K562 (cell line): ENCODE data around the gene KIAA0513. TPM values are rescaled to one million over a fixed set of nuclear protein-coding genes. Genes with fewer than 3 reads are reported as not detected.

Experiments used
- ATF1 ChIP-seq, 2 experiments: fragments of 450-650 bp in 1 of 2; IDR thresholded peaks; 2 replicates each; pipeline ENCODE4 v1.6.1; 2016; ENCODE audit warnings: missing compliant biosample characterization in 1 of 2, missing genetic modification characterization in 1 of 2
- CBX3 ChIP-seq, 2 experiments: IDR thresholded peaks; 1 replicate in 1 of 2; 2 replicates in 1 of 2; pipeline ENCODE4 v1.6.1; 2012; ENCODE audit warnings: inconsistent platforms in 2 of 2, low read length in 2 of 2, borderline replicate concordance in 1 of 2, control low read depth in 1 of 2
- CREM ChIP-seq: IDR thresholded peaks from 2 replicates; pipeline ENCODE4 v1.6.1; 2014; ENCODE audit warnings: antibody characterized with exemption, low read depth
- E4F1 ChIP-seq: fragments of 250-450 bp; sonication (Bioruptor Pico); IDR thresholded peaks from 2 replicates; pipeline ENCODE4 v1.5.0; 2021; ENCODE audit warnings: mild to moderate bottlenecking, borderline replicate concordance
- ELF4 ChIP-seq: fragments of 450-650 bp; formaldehyde crosslinking; IDR thresholded peaks from 2 replicates; pipeline ENCODE4 v1.4.0; 2022; ENCODE audit warnings: missing genetic modification characterization
- HDAC2 ChIP-seq: fragments of 450-650 bp; IDR thresholded peaks from 2 replicates; pipeline ENCODE4 v1.6.1; 2016; ENCODE audit warnings: mild to moderate bottlenecking
- HNRNPLL ChIP-seq: fragments of 200-400 bp; formaldehyde crosslinking; IDR thresholded peaks from 2 replicates; pipeline ENCODE4 v1.6.1; 2017; ENCODE audit warnings: low read length, low read depth, mild to moderate bottlenecking; ENCODE audit not compliant: poor library complexity, severe bottlenecking
- KDM5B ChIP-seq: fragments of 200-600 bp; sonication (generic); IDR thresholded peaks from 2 replicates; pipeline ENCODE4 v1.6.1; 2012; ENCODE audit warnings: low read depth, mild to moderate bottlenecking, moderate library complexity, low read length, control low read depth, inconsistent platforms; ENCODE audit not compliant: insufficient replicate concordance
- KHSRP ChIP-seq: fragments of 450-650 bp; IDR thresholded peaks from 2 replicates; pipeline ENCODE4 v1.6.1; 2017
- MED1 ChIP-seq: sonication (generic); formaldehyde crosslinking; IDR thresholded peaks from 2 replicates; pipeline ENCODE4 v1.8.1; 2023; ENCODE audit warnings: missing genetic modification reagents, borderline replicate concordance
- MTF1 ChIP-seq: fragments of 250-450 bp; sonication (Bioruptor Pico); IDR thresholded peaks from 2 replicates; pipeline ENCODE4 v1.9.0; 2021; ENCODE audit warnings: moderate library complexity, mild to moderate bottlenecking, inconsistent platforms, borderline replicate concordance
- NFIC ChIP-seq: fragments of 450-650 bp; IDR thresholded peaks from 2 replicates; pipeline ENCODE4 v1.6.1; 2017; ENCODE audit warnings: mild to moderate bottlenecking, inconsistent platforms
- NR2C1 ChIP-seq, 2 experiments: fragments of 450-650 bp; IDR thresholded peaks; 2 replicates each; pipeline ENCODE4 v1.6.1; 2017; ENCODE audit warnings: mild to moderate bottlenecking in 2 of 2, antibody characterized with exemption in 1 of 2, inconsistent platforms in 1 of 2, missing compliant biosample characterization in 1 of 2, missing genetic modification characterization in 1 of 2
- PATZ1 ChIP-seq: fragments of 250-450 bp; sonication (Bioruptor Pico); IDR thresholded peaks from 2 replicates; pipeline ENCODE4 v1.5.0; 2020; ENCODE audit warnings: mild to moderate bottlenecking, borderline replicate concordance
- PHB2 ChIP-seq: fragments of 450-650 bp; IDR thresholded peaks from 2 replicates; pipeline ENCODE4 v1.6.1; 2017; ENCODE audit warnings: low read depth
- POLR2AphosphoS2 ChIP-seq: IDR thresholded peaks from 2 replicates; pipeline ENCODE4 v1.6.1; 2012; ENCODE audit warnings: low read length, improper control_type of control experiment
- STAT5A ChIP-seq: IDR thresholded peaks from 2 replicates; pipeline ENCODE4 v1.6.1; 2012; ENCODE audit warnings: low read length, inconsistent platforms, borderline replicate concordance
- THAP7 ChIP-seq: fragments of 250-450 bp; sonication (Bioruptor Pico); IDR thresholded peaks from 2 replicates; pipeline ENCODE4 v1.5.0; 2021
- ZC3H11A ChIP-seq: IDR thresholded peaks from 2 replicates; pipeline ENCODE4 v1.6.1; 2012; ENCODE audit warnings: low read depth, low read length, improper control_type of control experiment
- ZNF124 ChIP-seq: sonication (generic); formaldehyde crosslinking; IDR thresholded peaks from 2 replicates; pipeline ENCODE4 v1.8.1; 2022; ENCODE audit warnings: missing genetic modification reagents
- ZNF707 ChIP-seq: fragments of 250-450 bp; sonication (Bioruptor Pico); conservative IDR thresholded peaks from 2 replicates; pipeline ENCODE4 v1.8.0; 2022; ENCODE audit warnings: inconsistent platforms, mild to moderate bottlenecking, moderate library complexity
- ZNF76 ChIP-seq: fragments of 250-450 bp; sonication (Bioruptor Pico); IDR thresholded peaks from 2 replicates; pipeline ENCODE4 v1.4.0; 2020; ENCODE audit warnings: mild to moderate bottlenecking, moderate library complexity, borderline replicate concordance
- polyA plus RNA-seq, 8 experiments: library from polyadenylated mRNA; depleted of rRNA in 4 of 8; stranded (reverse) in 5 of 8; unstranded in 3 of 8; fragments of >200 nt; fragmentation: Nextera tagmentation in 2 of 8; fragmentation: Illumina TruSeq in 1 of 8; extraction: Ambion mirVana in 2 of 8; extraction: Trizol in 1 of 8; gene quantifications; 2 replicates each; pipeline versions ENCODE4 v1.2.1 to v1.2.3, GENCODE V29; 2011 to 2014; ENCODE audit warnings: inconsistent platforms in 1 of 8, missing spikeins in 1 of 8
- total RNA-seq, 7 experiments: library from RNA; depleted of rRNA in 6 of 7; stranded (reverse); fragments of >200 nt in 6 of 7; fragmentation: Illumina TruSeq in 2 of 7; extraction: Trizol in 2 of 7; gene quantifications; 2 replicates each; pipeline versions ENCODE4 v1.2.1 to v1.2.3, GENCODE V29; 2011 to 2021; ENCODE audit warnings: low replicate concordance in 1 of 7

Gene KIAA0513
- total and polyA plus RNA-seq, 9 of the 15 experiments (the other 6 are each of a cell fraction or from before 2014, with no cell fraction given) = 0.18 to 13.7 (median 10.2) TPM

GRCh38 chr16:85114909-85115567, 87.4 kb downstream of the KIAA0513 start (continued):
- TF ChIP-seq CBX3 (IDR thresholded peaks at IDR 0.05; ENCODE audit: borderline replicate concordance in 1 of 2, low read length in 2 of 2) = 0 out of 3 replicates have a peak, but pooled peaks of 1 of the 2 experiments have one; percentile 51
- no peak for TF ChIP-seq THAP7 (CRISPR knock-in tag)
- no peak for TF ChIP-seq ZC3H11A
- TF ChIP-seq MED1 = no peak
- TF ChIP-seq E4F1 (CRISPR knock-in tag) = no peak
- no peak for TF ChIP-seq ZNF76 (CRISPR knock-in tag)
- TF ChIP-seq ATF1 (CRISPR knock-in tag; IDR thresholded peaks at IDR 0.05) = no peak
- TF ChIP-seq ATF1 (tag; IDR thresholded peaks at IDR 0.05) = 0 out of 2 replicates have a peak, but pooled peaks have one; percentile 27
- TF ChIP-seq PATZ1 (CRISPR knock-in tag) = no peak
- TF ChIP-seq MTF1 (CRISPR knock-in tag) = no peak
- TF ChIP-seq ELF4 (CRISPR knock-in tag) = no peak; the same call in 1 of the 2 replicates
- no peak for TF ChIP-seq HNRNPLL
- no peak for TF ChIP-seq POLR2AphosphoS2
- TF ChIP-seq KDM5B = no peak
- TF ChIP-seq HDAC2 = peak; percentile 97
- no peak for TF ChIP-seq PHB2
- peak; percentile 74 for TF ChIP-seq NR2C1 (IDR thresholded peaks at IDR 0.05)
- peak; percentile 79 for TF ChIP-seq NR2C1 (tag; IDR thresholded peaks at IDR 0.05)
- no peak for TF ChIP-seq ZNF124 (CRISPR knock-in tag)
- TF ChIP-seq ZNF707 (CRISPR knock-in tag) = no peak
- no peak for TF ChIP-seq KHSRP
- no peak for TF ChIP-seq STAT5A
- TF ChIP-seq CREM = peak; percentile 64
- TF ChIP-seq NFIC = no peak
